Cerebellar cortex (tissue), 1 donor: ENCODE results near the gene IL1B.

Experiments
- DNase-seq: peaks from one replicate; pipeline ENCODE4 v3.0.0-alpha.2; 2015; ENCODE audit warnings: low spot score

The IL1B gene

GRCh38 chr2:112803691-112804521, 32.7 kb downstream of the IL1B start:
- DNase-seq = no peak

- DNase-seq = no peak
These were observed 35.5 kb downstream of the IL1B start for GRCh38 chr2:112800881-112801583.

- no peak for DNase-seq
These were observed 37.3 kb downstream of the IL1B start for GRCh38 chr2:112798979-112799975.

- DNase-seq = no peak
These were observed 40.1 kb downstream of the IL1B start for GRCh38 chr2:112796486-112796885.

GRCh38 chr2:112795774-112796173, 40.8 kb downstream of the IL1B start:
- no peak for DNase-seq

- DNase-seq = no peak
These were observed 41.7 kb downstream of the IL1B start for GRCh38 chr2:112794841-112795240.

- DNase-seq = no peak
These were observed 42.3 kb downstream of the IL1B start for GRCh38 chr2:112794131-112794733.

GRCh38 chr2:112793449-112793978, 43.1 kb downstream of the IL1B start:
- no peak for DNase-seq

- no peak for DNase-seq
These were observed 44.2 kb downstream of the IL1B start for GRCh38 chr2:112792419-112792818.

- no peak for DNase-seq
These were observed 44.8 kb downstream of the IL1B start for GRCh38 chr2:112791693-112792230.

- no peak for DNase-seq
These were observed 45.6 kb downstream of the IL1B start for GRCh38 chr2:112791019-112791418.

GRCh38 chr2:112790305-112790704, 46.3 kb downstream of the IL1B start:
- no peak for DNase-seq

GRCh38 chr2:112789186-112789585, 47.4 kb downstream of the IL1B start:
- DNase-seq = no peak

- no peak for DNase-seq
These were observed 47.9 kb downstream of the IL1B start for GRCh38 chr2:112788653-112789052.

GRCh38 chr2:112787729-112788393, 48.7 kb downstream of the IL1B start:
- no peak for DNase-seq

GRCh38 chr2:112787294-112787693, 49.3 kb downstream of the IL1B start:
- no peak for DNase-seq

- DNase-seq = no peak
These were observed 52.1 kb downstream of the IL1B start, which contains the start of gene IL1A for GRCh38 chr2:112784199-112785189. Gene IL1A (minus strand): TSS chr2:112784493. CDS start chr2:112783770, 723 bp downstream.

- DNase-seq = no peak
These were observed 53.3 kb downstream of the IL1B start for GRCh38 chr2:112783187-112783714.

- DNase-seq = no peak
These were observed 54.3 kb downstream of the IL1B start for GRCh38 chr2:112782234-112782799.
